Upper lobe of left lung (tissue), 4 donors: ENCODE results near the gene ANKRD26.

Experiments used
- CTCF ChIP-seq, 6 experiments: fragments of 450-650 bp in 4 of 6; fragments of 200-600 bp in 2 of 6; sonication (generic) in 2 of 6; IDR thresholded peaks; one replicate each; pipeline ENCODE4 v1.5.1; 2016 to 2019; ENCODE audit warnings: antibody characterized with exemption in 6 of 6
- POLR2A ChIP-seq, 4 donors: fragments of 450-650 bp; IDR thresholded peaks; one replicate each; pipeline ENCODE4 v1.5.1; 2016 to 2017; ENCODE audit warnings: antibody characterized with exemption in 4 of 4, mild to moderate bottlenecking in 2 of 4

- TF ChIP-seq CTCF (IDR thresholded peaks at IDR 0.05) = no peak
- TF ChIP-seq POLR2A (IDR thresholded peaks at IDR 0.05) = no peak
These were observed 62.1 kb downstream of the ANKRD26 start for GRCh38 chr10:27038168-27038567.
